ENCODE data around the gene MANF. TPM values are rescaled to one million over a fixed set of nuclear protein-coding genes. Genes with fewer than 3 reads are reported as not detected.

The MANF gene
- total RNA-seq, 1 donor from 2014 or later = 125 TPM

- H3K27me3 Mint-ChIP-seq (ENCODE audit: low read depth, unreplicated experiment) = peaks cover 14% of the 10 kb centered on the region
These were observed 10.0 kb upstream of the MANF start for GRCh38 chr3:51375136-51375535.

GRCh38 chr3:51375571-51375970 is 9.5 kb upstream of the MANF start:
- Histone ChIP-seq H3K27me3 (ENCODE audit: insufficient read depth, low read length) (no peaks in the 10 kb centered on the region), H3K79me2 (ENCODE audit: insufficient read depth, low read length) (no peaks in the 10 kb centered on the region), H3K27ac (ENCODE audit: low read depth, low read length) (no peak overlapping the region), H3K9me3 (ENCODE audit: insufficient read depth, low read depth, low read length) (no peaks in the 10 kb centered on the region), H2AFZ (ENCODE audit: low read depth, low read length) (no peak overlapping the region), H3K4me3 (ENCODE audit: insufficient read depth, low read depth, low read length) (no peak overlapping the region), H3K36me3 (ENCODE audit: insufficient read depth, low read length) (no peaks in the 10 kb centered on the region), H3K4me1 (ENCODE audit: insufficient read depth, low read length) (no peaks in the 10 kb centered on the region), H4K20me1 (ENCODE audit: insufficient read depth, low read length) (no peaks in the 10 kb centered on the region), H3K4me2 (ENCODE audit: low read length) (no peak overlapping the region), H3K9ac (ENCODE audit: low read length) (no peak overlapping the region)
- Mint-ChIP-seq H3K4me3 (ENCODE audit: unreplicated experiment) (no peak overlapping the region), H3K27ac (ENCODE audit: unreplicated experiment) (no peak overlapping the region), H3K4me1 (ENCODE audit: low read depth, unreplicated experiment) (no peaks in the 10 kb centered on the region), H3K27me3 (ENCODE audit: low read depth, unreplicated experiment) (peaks cover 14% of the 10 kb centered on the region), H3K36me3 (ENCODE audit: low read depth, unreplicated experiment) (peaks cover 7% of the 10 kb centered on the region), H3K9me3 (ENCODE audit: unreplicated experiment) (no peaks in the 10 kb centered on the region)
- TF ChIP-seq, protein P1, sequence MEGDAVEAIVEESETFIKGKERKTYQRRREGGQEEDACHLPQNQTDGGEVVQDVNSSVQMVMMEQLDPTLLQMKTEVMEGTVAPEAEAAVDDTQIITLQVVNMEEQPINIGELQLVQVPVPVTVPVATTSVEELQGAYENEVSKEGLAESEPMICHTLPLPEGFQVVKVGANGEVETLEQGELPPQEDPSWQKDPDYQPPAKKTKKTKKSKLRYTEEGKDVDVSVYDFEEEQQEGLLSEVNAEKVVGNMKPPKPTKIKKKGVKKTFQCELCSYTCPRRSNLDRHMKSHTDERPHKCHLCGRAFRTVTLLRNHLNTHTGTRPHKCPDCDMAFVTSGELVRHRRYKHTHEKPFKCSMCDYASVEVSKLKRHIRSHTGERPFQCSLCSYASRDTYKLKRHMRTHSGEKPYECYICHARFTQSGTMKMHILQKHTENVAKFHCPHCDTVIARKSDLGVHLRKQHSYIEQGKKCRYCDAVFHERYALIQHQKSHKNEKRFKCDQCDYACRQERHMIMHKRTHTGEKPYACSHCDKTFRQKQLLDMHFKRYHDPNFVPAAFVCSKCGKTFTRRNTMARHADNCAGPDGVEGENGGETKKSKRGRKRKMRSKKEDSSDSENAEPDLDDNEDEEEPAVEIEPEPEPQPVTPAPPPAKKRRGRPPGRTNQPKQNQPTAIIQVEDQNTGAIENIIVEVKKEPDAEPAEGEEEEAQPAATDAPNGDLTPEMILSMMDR (IDR thresholded peaks at IDR 0.05; ENCODE audit: insufficient read depth, low read depth, low read length) = no peak
- no peak for TF ChIP-seq EZH2 (IDR thresholded peaks at IDR 0.05; ENCODE audit: insufficient read depth, low read length)
- no peak for DNase-seq (ENCODE audit: low read depth)
- no peak for FAIRE-seq

More at GRCh38 chr3:51375136-51375535, 10.0 kb upstream of the MANF start:
- no peaks in the 10 kb centered on the region for H3K36me3 ChIP-seq (ENCODE audit: insufficient read depth, low read length)
- H3K27ac ChIP-seq (ENCODE audit: low read depth, low read length) = no peak overlapping the region
- no peak overlapping the region for H3K9ac ChIP-seq (ENCODE audit: low read length)
- H3K4me2 ChIP-seq (ENCODE audit: low read length) = no peak overlapping the region
- H3K79me2 ChIP-seq (ENCODE audit: insufficient read depth, low read length) = no peaks in the 10 kb centered on the region
- Mint-ChIP-seq H3K36me3 (ENCODE audit: low read depth, unreplicated experiment) (peaks cover 7% of the 10 kb centered on the region), H3K9me3 (ENCODE audit: unreplicated experiment) (no peaks in the 10 kb centered on the region), H3K4me3 (ENCODE audit: unreplicated experiment) (no peak overlapping the region), H3K4me1 (ENCODE audit: low read depth, unreplicated experiment) (no peaks in the 10 kb centered on the region), H3K27ac (ENCODE audit: unreplicated experiment) (no peak overlapping the region)
- TF ChIP-seq, protein P1 (IDR thresholded peaks at IDR 0.05; ENCODE audit: insufficient read depth, low read depth, low read length) = no peak
- TF ChIP-seq EZH2 (IDR thresholded peaks at IDR 0.05; ENCODE audit: insufficient read depth, low read length) = no peak
- FAIRE-seq (no peak), DNase-seq (ENCODE audit: low read depth) (no peak)
- H2AFZ ChIP-seq (ENCODE audit: low read depth, low read length) = no peak overlapping the region
- H3K27me3 ChIP-seq (ENCODE audit: insufficient read depth, low read length) = no peaks in the 10 kb centered on the region
- no peaks in the 10 kb centered on the region for H3K9me3 ChIP-seq (ENCODE audit: insufficient read depth, low read depth, low read length)
- H3K4me1 ChIP-seq (ENCODE audit: insufficient read depth, low read length) = no peaks in the 10 kb centered on the region
- no peaks in the 10 kb centered on the region for H4K20me1 ChIP-seq (ENCODE audit: insufficient read depth, low read length)
- no peak overlapping the region for H3K4me3 ChIP-seq (ENCODE audit: insufficient read depth, low read depth, low read length)

GRCh38 chr3:51378065-51378464 is 7.0 kb upstream of the MANF start:
- Histone ChIP-seq H3K9me3 (ENCODE audit: insufficient read depth, low read depth, low read length) (no peaks in the 10 kb centered on the region), H3K4me1 (ENCODE audit: insufficient read depth, low read length) (peaks cover under 1% of the 10 kb centered on the region), H2AFZ (ENCODE audit: low read depth, low read length) (no peak overlapping the region), H3K4me2 (ENCODE audit: low read length) (no peak overlapping the region), H3K36me3 (ENCODE audit: insufficient read depth, low read length) (no peaks in the 10 kb centered on the region), H3K27me3 (ENCODE audit: insufficient read depth, low read length) (no peaks in the 10 kb centered on the region), H3K9ac (ENCODE audit: low read length) (no peak overlapping the region), H3K4me3 (ENCODE audit: insufficient read depth, low read depth, low read length) (no peak overlapping the region), H3K79me2 (ENCODE audit: insufficient read depth, low read length) (peaks cover under 1% of the 10 kb centered on the region), H4K20me1 (ENCODE audit: insufficient read depth, low read length) (no peaks in the 10 kb centered on the region), H3K27ac (ENCODE audit: low read depth, low read length) (no peak overlapping the region)
- Mint-ChIP-seq H3K4me3 (ENCODE audit: unreplicated experiment) (no peak overlapping the region), H3K4me1 (ENCODE audit: low read depth, unreplicated experiment) (no peaks in the 10 kb centered on the region), H3K9me3 (ENCODE audit: unreplicated experiment) (no peaks in the 10 kb centered on the region), H3K27ac (ENCODE audit: unreplicated experiment) (no peak overlapping the region), H3K36me3 (ENCODE audit: low read depth, unreplicated experiment) (peaks cover 7% of the 10 kb centered on the region), H3K27me3 (ENCODE audit: low read depth, unreplicated experiment) (peaks cover 12% of the 10 kb centered on the region)
- no peak for DNase-seq (ENCODE audit: low read depth)
- no peak for TF ChIP-seq EZH2 (IDR thresholded peaks at IDR 0.05; ENCODE audit: insufficient read depth, low read length)
- TF ChIP-seq, protein P1 (IDR thresholded peaks at IDR 0.05; ENCODE audit: insufficient read depth, low read depth, low read length) = no peak
- no peak for FAIRE-seq

Measured in astrocyte (in vitro differentiated cells and primary cell).